Neural crest cell (in vitro differentiated cells): ENCODE measurements around the gene MBD2. TPM values are rescaled to one million over a fixed set of nuclear protein-coding genes. Genes with fewer than 3 reads are reported as not detected.

Experiments
- DNase-seq: peaks from one replicate; pipeline ENCODE4 v3.0.0; 2021; ENCODE audit warnings: low read depth, mixed read lengths, low spot score
- H3K27ac Mint-ChIP-seq: one replicate; pipeline ENCODE4 v1.8.0; 2021; ENCODE audit warnings: mild to moderate bottlenecking, mixed read lengths; ENCODE audit not compliant: unreplicated experiment
- H3K27me3 Mint-ChIP-seq: 2 replicates; pipeline ENCODE4 v1.8.0; 2021; ENCODE audit warnings: low read depth, mild to moderate bottlenecking, mixed read lengths
- H3K36me3 Mint-ChIP-seq: 2 replicates; pipeline ENCODE4 v1.8.0; 2021; ENCODE audit warnings: low read depth, mild to moderate bottlenecking, mixed read lengths
- H3K4me1 Mint-ChIP-seq: 2 replicates; pipeline ENCODE4 v1.8.0; 2021; ENCODE audit warnings: mixed read lengths
- H3K4me3 Mint-ChIP-seq: one replicate; pipeline ENCODE4 v1.8.0; 2021; ENCODE audit warnings: mild to moderate bottlenecking, mixed read lengths
- H3K9me3 Mint-ChIP-seq: 2 replicates; pipeline ENCODE4 v1.8.0; 2021; ENCODE audit warnings: mixed read lengths
- CTCF ChIP-seq: fragments of 200-600 bp; sonication (generic); conservative IDR thresholded peaks from 2 replicates; pipeline ENCODE4 v1.5.0; 2021; ENCODE audit warnings: antibody characterized with exemption, mild to moderate bottlenecking
- long read RNA-seq: library from polyadenylated mRNA; unstranded; transcript quantifications from one replicate; pipeline ENCODE4 v2.0.0, GENCODE V29; 2020
- total RNA-seq: library from RNA; stranded (reverse); gene quantifications from 2 replicates; pipeline ENCODE4 v1.2.1, GENCODE V29; 2021

Gene MBD2
- 36.2 TPM in 2 replicates for total RNA-seq
- long read RNA-seq, partial matches to known transcripts = 1 of 2 reads
- long read RNA-seq, other reads (novel, unspliced or antisense) = 1 of 2 reads

- peak; percentile 88 for DNase-seq
- TF ChIP-seq CTCF = no peak
- H3K4me1 Mint-ChIP-seq = peaks cover 36% of the 10 kb centered on the region
- no peaks in the 10 kb centered on the region for H3K36me3 Mint-ChIP-seq
- H3K27ac Mint-ChIP-seq = peak within 1 kb of the TSS; percentile 78
- peak within 1 kb of the TSS; percentile 94 for H3K4me3 Mint-ChIP-seq
- no peaks in the 10 kb centered on the region for H3K9me3 Mint-ChIP-seq
- no peaks in the 10 kb centered on the region for H3K27me3 Mint-ChIP-seq
These were observed at the start of gene MBD2 for GRCh38 chr18:54224379-54225014. TSS of gene MBD2 (minus strand) at chr18:54224669. CDS start at chr18:54224559, 110 bp downstream.

- Mint-ChIP-seq H3K27ac (peak overlapping the region; percentile 19), H3K27me3 (no peaks in the 10 kb centered on the region), H3K36me3 (peaks cover 3% of the 10 kb centered on the region), H3K4me1 (peaks cover 31% of the 10 kb centered on the region), H3K9me3 (no peaks in the 10 kb centered on the region), H3K4me3 (peak overlapping the region; percentile 91)
- peak; percentile 70 for TF ChIP-seq CTCF
- DNase-seq = no peak
These were observed 45.7 kb upstream of the MBD2 start for GRCh38 chr18:54269893-54270844.

GRCh38 chr18:54268751-54269150 lies 44.3 kb upstream of the MBD2 start:
- no peak for DNase-seq
- no peak for TF ChIP-seq CTCF
- Mint-ChIP-seq H3K27ac (peak overlapping the region; percentile 99), H3K4me3 (peak overlapping the region; percentile 91), H3K27me3 (no peaks in the 10 kb centered on the region), H3K4me1 (peaks cover 27% of the 10 kb centered on the region), H3K36me3 (no peaks in the 10 kb centered on the region), H3K9me3 (no peaks in the 10 kb centered on the region)

GRCh38 chr18:54267701-54268100 lies 43.2 kb upstream of the MBD2 start:
- Mint-ChIP-seq H3K4me1 (peaks cover 27% of the 10 kb centered on the region), H3K36me3 (no peaks in the 10 kb centered on the region), H3K9me3 (no peaks in the 10 kb centered on the region), H3K4me3 (peak overlapping the region; percentile 63), H3K27me3 (no peaks in the 10 kb centered on the region), H3K27ac (no peak overlapping the region)
- DNase-seq = no peak
- TF ChIP-seq CTCF = no peak

DNA sequence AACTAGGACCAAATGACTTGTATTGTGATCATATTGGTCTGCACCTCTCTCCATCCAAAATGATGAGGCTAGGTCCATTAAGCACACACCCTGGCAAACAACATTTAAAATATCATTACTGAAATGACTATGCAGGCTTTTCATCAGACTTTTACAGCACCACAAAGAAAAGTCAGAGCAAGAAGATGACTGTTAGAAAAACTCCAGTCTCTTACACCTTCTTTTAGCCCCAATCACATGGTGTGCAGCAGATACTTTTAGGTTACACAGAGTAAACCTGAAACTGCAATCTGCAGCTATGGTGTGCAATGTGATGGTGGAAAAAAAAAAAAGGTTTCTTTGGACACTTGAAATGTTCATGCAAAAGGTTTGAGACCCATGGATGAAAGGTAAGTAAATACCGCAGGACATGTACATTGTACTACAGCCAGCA lies 39.5 kb upstream of the MBD2 start:
- Mint-ChIP-seq H3K27ac (no peak overlapping the region), H3K4me1 (no peaks in the 10 kb centered on the region), H3K27me3 (no peaks in the 10 kb centered on the region), H3K9me3 (no peaks in the 10 kb centered on the region), H3K4me3 (no peak overlapping the region), H3K36me3 (no peaks in the 10 kb centered on the region)
- no peak for TF ChIP-seq CTCF
- DNase-seq = no peak
